ENCODE data around the gene VCL. TPM values are rescaled to one million over a fixed set of nuclear protein-coding genes. Genes with fewer than 3 reads are reported as not detected.

VCL gene
- total RNA-seq, 1 donor: 513 TPM

DNA sequence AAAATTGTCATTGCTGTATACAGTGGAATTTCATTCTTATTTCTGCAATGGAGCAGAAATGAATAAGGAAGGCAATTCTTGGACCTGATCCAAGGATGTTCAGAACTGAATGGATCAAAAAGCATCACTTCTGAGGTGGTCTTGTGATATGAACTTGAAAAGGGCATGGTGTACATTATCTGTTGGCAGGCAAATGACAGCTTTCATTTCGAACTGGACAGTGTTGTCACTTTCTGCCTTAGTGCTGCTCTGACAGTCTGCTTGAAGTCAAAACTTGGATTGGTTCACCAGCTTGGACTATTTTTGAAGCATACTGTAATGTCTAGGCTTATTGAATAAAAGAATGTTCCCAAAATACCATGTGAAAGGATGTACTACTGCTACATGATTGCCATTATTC, 52.0 kb downstream of the VCL start:
- TF ChIP-seq, protein P1, sequence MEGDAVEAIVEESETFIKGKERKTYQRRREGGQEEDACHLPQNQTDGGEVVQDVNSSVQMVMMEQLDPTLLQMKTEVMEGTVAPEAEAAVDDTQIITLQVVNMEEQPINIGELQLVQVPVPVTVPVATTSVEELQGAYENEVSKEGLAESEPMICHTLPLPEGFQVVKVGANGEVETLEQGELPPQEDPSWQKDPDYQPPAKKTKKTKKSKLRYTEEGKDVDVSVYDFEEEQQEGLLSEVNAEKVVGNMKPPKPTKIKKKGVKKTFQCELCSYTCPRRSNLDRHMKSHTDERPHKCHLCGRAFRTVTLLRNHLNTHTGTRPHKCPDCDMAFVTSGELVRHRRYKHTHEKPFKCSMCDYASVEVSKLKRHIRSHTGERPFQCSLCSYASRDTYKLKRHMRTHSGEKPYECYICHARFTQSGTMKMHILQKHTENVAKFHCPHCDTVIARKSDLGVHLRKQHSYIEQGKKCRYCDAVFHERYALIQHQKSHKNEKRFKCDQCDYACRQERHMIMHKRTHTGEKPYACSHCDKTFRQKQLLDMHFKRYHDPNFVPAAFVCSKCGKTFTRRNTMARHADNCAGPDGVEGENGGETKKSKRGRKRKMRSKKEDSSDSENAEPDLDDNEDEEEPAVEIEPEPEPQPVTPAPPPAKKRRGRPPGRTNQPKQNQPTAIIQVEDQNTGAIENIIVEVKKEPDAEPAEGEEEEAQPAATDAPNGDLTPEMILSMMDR (IDR thresholded peaks at IDR 0.05; ENCODE audit: insufficient read depth, low read depth, low read length): no peak
- DNase-seq (ENCODE audit: low read depth): no peak
- no peak overlapping the region for H3K4me3 ChIP-seq (ENCODE audit: low read depth, low read length)

DNA sequence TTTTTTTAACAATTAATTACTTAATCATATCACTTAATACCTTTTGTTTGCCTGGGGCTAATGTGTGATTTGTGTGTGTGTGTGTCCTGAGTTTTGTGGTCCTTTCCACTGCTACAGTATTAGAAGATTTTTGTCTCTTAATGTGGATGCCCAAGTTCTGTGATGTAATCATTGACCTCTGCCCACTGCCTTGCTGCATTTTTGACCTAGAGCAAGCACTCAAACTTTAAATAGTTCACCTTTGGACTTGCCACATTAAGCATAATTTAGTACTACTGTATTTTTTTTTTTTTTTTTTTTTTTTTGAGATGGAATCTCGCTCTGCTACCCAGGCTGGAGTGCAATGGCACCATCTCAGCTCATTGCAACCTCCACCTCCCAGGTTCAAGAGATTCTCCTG, 52.7 kb downstream of the VCL start:
- no peak overlapping the region for H3K4me3 ChIP-seq (ENCODE audit: low read depth, low read length)
- DNase-seq (ENCODE audit: low read depth): no peak
- TF ChIP-seq, protein P1 (IDR thresholded peaks at IDR 0.05; ENCODE audit: insufficient read depth, low read depth, low read length): no peak

DNA sequence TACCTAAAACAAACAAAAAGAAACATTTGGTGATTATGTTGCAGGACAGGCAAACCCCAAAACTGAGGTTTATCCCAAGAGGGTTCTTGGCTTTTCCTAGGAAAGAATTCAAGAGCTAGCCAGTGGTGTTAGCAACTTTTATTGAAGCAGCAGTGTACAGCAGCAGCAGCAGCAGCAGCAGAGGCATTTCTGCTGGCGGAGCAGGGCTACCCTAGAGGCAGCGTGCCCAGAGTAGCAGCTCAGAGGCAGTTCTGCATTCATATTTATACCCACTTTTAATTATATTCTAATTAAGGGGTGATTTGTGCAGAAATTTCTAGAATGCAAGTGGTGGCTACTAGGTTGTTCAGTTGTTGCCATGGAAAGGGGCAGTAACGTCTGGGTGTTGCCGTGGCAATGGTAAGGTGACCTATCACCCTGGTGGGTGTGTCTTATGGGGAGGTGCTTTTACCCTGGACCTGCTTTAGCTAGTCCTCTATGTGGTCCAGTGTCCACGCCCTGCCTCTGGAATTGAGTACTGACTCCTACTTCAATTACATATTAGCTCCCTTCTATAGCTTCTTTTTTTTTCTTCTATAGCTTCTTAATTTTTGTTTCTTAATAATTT, 53.9 kb downstream of the VCL start:
- TF ChIP-seq, protein P1 (IDR thresholded peaks at IDR 0.05; ENCODE audit: insufficient read depth, low read depth, low read length): no peak
- H3K4me3 ChIP-seq (ENCODE audit: low read depth, low read length): no peak overlapping the region
- DNase-seq (ENCODE audit: low read depth): no peak

DNA sequence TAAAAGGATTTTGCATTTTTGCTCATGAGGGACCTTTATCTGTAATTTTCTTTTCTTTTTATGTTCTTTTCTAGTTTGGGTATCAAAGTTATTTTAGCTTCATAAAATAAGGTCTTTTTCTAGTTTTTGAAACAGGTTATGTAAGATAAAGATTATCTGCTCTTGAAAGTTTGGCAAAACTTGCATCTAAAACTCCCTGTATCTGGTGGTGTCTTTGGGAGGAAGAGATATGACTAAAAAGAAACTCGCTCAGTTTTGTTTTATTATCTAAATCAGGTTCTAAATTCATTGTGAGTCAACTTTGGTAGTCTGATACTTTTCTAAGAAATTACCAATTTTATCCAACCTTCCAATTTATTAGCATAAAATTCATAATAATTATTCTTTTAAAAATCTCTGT, 55.1 kb downstream of the VCL start:
- TF ChIP-seq, protein P1 (IDR thresholded peaks at IDR 0.05; ENCODE audit: insufficient read depth, low read depth, low read length): no peak
- no peak overlapping the region for H3K4me3 ChIP-seq (ENCODE audit: low read depth, low read length)
- DNase-seq (ENCODE audit: low read depth): no peak

DNA sequence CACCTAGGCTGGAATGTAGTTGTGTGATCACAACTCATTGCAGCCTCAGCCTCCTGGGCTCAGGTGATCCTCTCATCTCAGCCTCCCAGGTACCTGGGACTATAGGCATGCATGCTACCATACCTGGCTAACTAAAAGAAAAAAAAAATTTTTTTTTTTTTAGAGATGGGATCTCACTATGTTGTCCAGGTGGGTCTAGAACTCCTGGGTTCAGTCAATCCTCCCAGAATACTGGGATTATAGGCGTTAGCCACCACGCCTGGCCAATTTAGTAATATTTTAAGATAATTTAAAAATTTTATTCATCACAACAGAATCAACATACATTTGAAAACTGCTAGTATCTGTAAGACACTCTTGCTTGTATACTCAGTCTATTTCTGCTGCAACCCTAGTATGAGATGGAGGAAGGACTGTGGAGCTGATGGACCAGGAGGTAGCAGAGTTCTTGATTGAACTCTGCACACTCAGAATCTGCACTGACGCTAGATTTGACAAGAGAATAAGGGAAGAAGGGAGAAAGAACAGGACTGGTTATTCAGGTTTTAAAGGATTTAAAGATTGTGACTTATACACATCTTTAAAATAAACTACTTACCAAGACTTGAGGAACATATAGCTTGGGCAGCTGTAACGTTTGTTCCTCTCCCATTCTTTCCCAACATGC, 57.6 kb downstream of the VCL start:
- H3K4me3 ChIP-seq (ENCODE audit: low read depth, low read length): no peak overlapping the region

DNA sequence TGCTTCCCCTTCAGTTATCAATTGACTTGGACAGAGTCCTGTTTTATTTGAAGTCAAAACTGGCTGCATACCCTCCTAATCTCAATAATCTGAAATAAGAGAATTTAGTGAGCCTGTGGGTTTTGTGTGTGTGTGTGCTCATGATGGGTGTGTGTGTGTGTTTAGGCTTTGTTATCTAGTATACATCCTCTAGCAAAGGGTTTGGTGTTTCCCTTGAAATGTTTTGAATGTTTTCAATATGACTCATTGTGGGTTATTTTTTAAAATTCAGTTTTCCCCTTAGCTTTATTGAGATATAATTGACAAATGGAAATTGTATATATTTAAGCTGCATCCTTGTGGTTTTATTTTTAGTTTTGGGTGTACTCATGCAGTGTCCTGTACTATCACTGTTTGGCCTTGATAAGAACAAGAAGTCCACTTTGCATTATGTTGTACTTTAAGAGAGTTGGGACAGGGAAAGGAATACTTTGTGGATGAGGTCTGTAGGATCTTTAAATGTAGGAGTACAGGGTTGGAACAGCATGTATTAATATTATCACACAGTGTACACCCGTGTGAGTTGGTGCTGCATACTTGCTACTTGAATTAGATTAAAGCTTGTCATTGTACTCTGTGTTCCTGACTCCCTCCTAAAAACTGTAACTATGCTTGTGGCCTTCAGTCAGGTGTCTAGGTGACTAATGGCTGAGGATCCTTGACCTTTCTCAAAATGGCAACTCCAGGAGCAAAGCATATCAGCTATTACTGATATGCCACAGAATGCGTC, 58.3 kb downstream of the VCL start:
- TF ChIP-seq, protein P1 (IDR thresholded peaks at IDR 0.05; ENCODE audit: insufficient read depth, low read depth, low read length): no peak
- DNase-seq (ENCODE audit: low read depth): peak; percentile 87
- no peak overlapping the region for H3K4me3 ChIP-seq (ENCODE audit: low read depth, low read length)

More for the DNA sequence above, 57.6 kb downstream of the VCL start:
- DNase-seq (ENCODE audit: low read depth): no peak
- TF ChIP-seq, protein P1 (IDR thresholded peaks at IDR 0.05; ENCODE audit: insufficient read depth, low read depth, low read length): no peak
